Duodenal mucosa (tissue), 2 donors: ENCODE measurements around the gene SLC6A11.

Experiments used
- H3K27ac ChIP-seq: one replicate; pipeline ENCODE4 v1.7.0; 2013; ENCODE audit warnings: low read depth, low read length
- H3K27me3 ChIP-seq, 2 donors: one replicate each; pipeline ENCODE4 v1.7.0; 2013; ENCODE audit warnings: low read length in 2 of 2, control low read depth in 1 of 2; ENCODE audit not compliant: insufficient read depth in 2 of 2, control insufficient read depth in 1 of 2
- H3K36me3 ChIP-seq, 2 donors: one replicate each; pipeline ENCODE4 v1.7.0; 2013; ENCODE audit warnings: low read length in 2 of 2, control low read depth in 1 of 2; ENCODE audit not compliant: insufficient read depth in 2 of 2, control insufficient read depth in 1 of 2
- H3K4me1 ChIP-seq, 2 donors: one replicate each; pipeline ENCODE4 v1.7.0; 2013; ENCODE audit warnings: low read length in 2 of 2, control low read depth in 1 of 2; ENCODE audit not compliant: insufficient read depth in 2 of 2, control insufficient read depth in 1 of 2
- H3K4me3 ChIP-seq, 2 donors: one replicate each; pipeline ENCODE4 v1.7.0; 2013; ENCODE audit warnings: low read length in 2 of 2, low read depth in 1 of 2
- H3K9ac ChIP-seq, 2 donors: one replicate each; pipeline ENCODE4 v1.7.0; 2013; ENCODE audit warnings: low read length in 2 of 2, low read depth in 1 of 2
- H3K9me3 ChIP-seq, 2 donors: one replicate each; pipeline ENCODE4 v1.7.0; 2013; ENCODE audit warnings: low read length in 2 of 2, control low read depth in 1 of 2; ENCODE audit not compliant: control insufficient read depth in 1 of 2

SLC6A11 gene

DNA sequence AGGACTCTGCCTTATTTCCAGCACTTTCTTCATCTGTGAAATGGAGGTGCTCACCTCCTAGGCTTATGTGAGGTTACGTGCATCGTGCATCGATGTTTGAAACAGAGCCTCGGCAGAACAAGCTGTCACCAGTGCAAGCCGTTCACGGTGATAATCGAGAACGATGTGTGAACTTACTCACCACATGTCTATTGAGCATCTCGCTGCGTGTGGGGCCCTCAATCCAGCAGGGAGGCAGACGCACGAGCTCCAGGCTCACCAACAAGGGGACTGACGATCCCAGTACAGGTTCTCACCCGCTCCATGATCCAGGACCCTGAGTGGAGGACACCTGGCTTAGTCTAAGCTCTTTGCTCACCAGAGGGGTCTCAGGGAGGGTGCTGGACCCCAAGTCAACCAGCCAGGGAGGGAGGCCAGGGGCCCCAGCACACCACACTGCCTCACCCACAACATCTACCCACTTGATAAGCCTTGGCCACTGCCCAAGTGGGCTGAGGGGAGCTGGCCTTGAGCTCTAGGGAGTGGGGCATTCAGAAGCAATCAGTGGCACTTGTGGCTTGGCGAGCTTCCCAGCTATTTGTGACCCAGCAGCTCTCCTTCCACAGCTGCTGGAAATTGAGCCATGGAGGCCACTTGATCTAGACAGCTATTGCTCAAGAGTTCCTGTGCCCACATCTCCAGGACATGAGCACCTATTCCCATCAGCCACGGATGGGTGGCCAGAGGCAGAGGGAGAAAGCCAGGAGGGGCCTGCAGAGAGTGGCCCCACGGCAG lies 142.1 kb downstream of the SLC6A11 start:
- no peak overlapping the region for H3K9ac ChIP-seq
- no peaks in the 10 kb centered on the region for H3K27me3 ChIP-seq
- no peak overlapping the region for H3K27ac ChIP-seq
- no peaks in the 10 kb centered on the region for H3K9me3 ChIP-seq
- no peaks in the 10 kb centered on the region for H3K4me1 ChIP-seq
- no peak overlapping the region for H3K4me3 ChIP-seq
- H3K36me3 ChIP-seq = no peaks in the 10 kb centered on the region

DNA sequence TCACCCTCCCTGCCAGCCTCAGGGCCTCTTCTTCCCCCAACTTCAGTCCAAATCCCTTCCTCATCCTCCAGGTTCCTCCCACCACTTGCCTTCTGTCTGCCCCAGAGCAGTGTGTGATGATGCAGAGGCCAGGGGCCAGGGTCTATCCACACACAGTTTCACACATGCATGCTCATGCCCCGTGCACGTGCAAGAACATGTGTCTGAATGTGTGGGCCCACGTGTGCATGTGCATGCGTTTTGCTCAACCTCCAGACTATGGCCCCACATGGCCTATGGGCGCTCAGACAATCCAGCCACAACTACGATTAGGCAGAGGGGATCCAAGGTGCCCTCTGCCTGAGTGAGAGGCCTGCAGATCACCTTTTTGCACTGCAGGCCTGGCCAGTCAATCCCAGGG lies 144.2 kb downstream of the SLC6A11 start:
- Histone ChIP-seq H3K27me3 (no peaks in the 10 kb centered on the region), H3K36me3 (no peaks in the 10 kb centered on the region), H3K27ac (no peak overlapping the region), H3K4me1 (no peaks in the 10 kb centered on the region), H3K9ac (no peak overlapping the region), H3K4me3 (no peak overlapping the region), H3K9me3 (no peaks in the 10 kb centered on the region)

DNA sequence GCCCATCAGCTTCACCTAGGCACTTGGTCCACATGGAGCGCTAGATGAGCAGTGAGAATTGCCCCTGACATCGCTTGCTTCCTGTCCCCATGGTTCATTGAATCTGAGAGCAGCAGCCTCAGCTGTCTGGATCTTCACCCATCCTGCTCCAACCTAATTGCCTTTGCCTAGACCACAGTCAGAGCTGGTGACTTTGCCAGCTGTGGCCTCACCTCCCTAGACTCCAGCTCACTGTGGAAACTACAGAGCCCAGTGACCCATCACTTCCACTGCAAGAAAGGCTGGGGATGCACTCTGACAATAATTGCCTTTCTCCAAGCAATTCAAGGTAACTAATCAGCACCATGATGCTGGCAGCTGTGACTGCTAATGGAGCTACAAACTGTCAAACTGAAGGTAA lies 145.9 kb downstream of the SLC6A11 start:
- Histone ChIP-seq H3K9me3 (no peaks in the 10 kb centered on the region), H3K36me3 (no peaks in the 10 kb centered on the region), H3K27ac (no peak overlapping the region), H3K4me1 (no peaks in the 10 kb centered on the region), H3K27me3 (no peaks in the 10 kb centered on the region), H3K9ac (no peak overlapping the region), H3K4me3 (no peak overlapping the region)

DNA sequence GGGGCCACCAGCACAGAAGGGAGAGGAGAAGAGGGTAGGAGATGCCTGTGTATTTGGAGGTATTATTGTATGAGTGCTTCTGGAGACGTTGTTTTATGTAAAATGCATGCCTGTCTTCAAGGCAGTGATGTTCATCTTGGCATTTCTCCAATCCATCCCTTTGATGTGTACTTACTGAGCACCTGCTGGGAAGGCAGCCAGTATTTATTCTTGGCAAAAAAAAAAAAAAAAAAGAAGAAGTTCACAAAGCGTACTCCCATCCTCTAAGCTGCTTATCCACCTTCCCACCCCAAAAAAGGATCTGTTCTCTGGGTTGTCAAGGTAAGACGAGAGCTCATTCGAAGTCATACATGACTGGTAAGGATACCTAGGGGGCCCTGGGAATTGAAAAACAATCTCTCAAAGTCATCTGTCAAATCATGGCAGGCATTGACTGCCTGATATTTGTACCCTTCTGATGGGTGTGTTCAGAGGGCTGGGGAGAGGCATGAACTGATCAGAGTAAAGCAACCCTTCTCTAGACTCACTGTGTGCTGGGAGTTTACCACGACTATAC lies 146.5 kb downstream of the SLC6A11 start:
- no peaks in the 10 kb centered on the region for H3K36me3 ChIP-seq
- H3K27me3 ChIP-seq = no peaks in the 10 kb centered on the region
- H3K9me3 ChIP-seq = no peaks in the 10 kb centered on the region
- H3K9ac ChIP-seq = no peak overlapping the region
- no peak overlapping the region for H3K27ac ChIP-seq
- no peaks in the 10 kb centered on the region for H3K4me1 ChIP-seq
- H3K4me3 ChIP-seq = no peak overlapping the region

DNA sequence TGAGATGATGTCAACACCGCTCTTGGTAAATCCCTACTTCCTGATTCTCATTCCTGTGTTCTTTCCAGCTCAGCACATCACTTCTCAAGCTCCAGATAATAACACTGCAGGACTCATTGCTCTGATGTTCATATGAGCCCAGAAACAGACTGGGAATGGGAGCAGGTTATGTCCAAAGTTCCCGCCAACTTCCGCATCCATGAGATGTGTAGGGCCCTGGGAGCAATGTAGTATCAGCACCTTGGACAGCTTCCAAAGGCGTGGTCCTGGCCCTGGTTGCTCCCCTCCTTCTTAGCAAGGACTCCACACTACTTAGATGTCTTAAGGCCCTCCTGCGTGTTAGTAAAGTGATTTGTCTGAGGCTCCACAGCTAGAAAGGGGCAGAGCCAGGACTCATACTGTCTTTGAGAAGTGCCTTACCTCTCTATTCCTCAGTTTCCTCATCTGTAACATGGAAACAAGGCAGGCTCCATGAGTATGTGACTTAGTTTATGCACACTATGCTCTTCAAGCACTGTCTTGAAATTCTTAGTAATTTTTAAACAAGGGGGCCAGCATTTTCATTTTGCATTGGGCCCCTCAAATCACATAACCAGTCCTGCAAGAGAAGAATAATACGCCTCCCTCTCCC lies 148.6 kb downstream of the SLC6A11 start:
- Histone ChIP-seq H3K27me3 (no peaks in the 10 kb centered on the region), H3K9me3 (no peaks in the 10 kb centered on the region), H3K4me1 (no peaks in the 10 kb centered on the region), H3K4me3 (no peak overlapping the region), H3K36me3 (no peaks in the 10 kb centered on the region), H3K9ac (no peak overlapping the region), H3K27ac (no peak overlapping the region)

DNA sequence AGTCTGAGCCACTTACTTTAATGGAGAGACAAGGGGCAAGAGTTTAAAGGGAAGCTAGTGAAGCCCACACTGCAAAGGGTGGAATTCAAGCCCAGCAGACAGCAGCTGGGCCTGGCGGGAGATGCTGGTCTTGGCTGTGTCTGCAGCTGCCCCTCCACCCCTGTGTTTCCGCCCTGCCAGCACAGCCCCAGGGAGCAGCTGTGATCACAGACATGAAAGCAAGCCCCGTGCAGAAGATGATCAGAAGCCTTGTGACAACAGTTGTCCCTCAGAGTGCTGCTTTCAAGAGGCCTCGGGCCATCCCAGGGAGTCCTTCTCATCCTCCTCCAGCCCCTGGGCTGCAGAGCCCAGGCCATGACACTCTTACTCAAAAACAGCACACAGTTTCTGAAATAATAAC lies 152.4 kb downstream of the SLC6A11 start:
- H3K4me3 ChIP-seq = no peak overlapping the region
- H3K36me3 ChIP-seq = no peaks in the 10 kb centered on the region
- H3K27ac ChIP-seq = no peak overlapping the region
- no peaks in the 10 kb centered on the region for H3K9me3 ChIP-seq
- peaks cover 7 to 8% of the 10 kb centered on the region in 2 donors for H3K27me3 ChIP-seq
- H3K4me1 ChIP-seq = no peaks in the 10 kb centered on the region
- H3K9ac ChIP-seq = no peak overlapping the region

DNA sequence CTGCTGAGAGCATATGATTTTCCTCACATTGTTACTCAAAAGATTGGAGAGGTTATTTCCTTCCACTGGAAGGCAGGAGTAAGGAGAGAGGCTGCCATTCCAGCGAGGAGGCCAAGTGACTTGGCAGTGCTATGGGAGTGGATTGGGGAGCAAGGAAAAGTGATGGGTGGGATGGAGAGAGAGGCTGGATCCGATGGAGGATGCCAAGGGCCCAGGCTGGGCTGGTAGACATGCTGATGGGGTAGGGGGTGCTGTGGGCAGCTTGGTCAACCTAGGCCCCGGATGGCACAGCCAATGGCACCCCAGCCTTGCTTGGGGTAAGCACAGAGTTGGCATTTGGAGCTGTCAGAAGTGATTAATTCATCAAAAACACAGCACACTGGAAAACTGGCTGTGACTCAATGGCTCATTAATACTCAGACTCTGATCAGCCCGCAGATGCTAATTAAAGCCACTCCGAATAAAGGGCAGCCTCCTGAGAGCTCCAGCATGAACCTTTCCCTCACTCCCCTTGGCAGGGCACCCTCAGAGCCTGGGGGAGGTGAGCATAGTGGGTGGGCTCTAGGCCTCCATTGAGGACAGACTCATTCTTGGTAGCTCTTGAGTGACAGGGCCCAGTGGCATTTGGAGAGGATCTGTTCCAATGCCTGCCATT lies 154.4 kb downstream of the SLC6A11 start:
- no peak overlapping the region for H3K9ac ChIP-seq
- no peaks in the 10 kb centered on the region for H3K4me1 ChIP-seq
- no peak overlapping the region for H3K4me3 ChIP-seq

DNA sequence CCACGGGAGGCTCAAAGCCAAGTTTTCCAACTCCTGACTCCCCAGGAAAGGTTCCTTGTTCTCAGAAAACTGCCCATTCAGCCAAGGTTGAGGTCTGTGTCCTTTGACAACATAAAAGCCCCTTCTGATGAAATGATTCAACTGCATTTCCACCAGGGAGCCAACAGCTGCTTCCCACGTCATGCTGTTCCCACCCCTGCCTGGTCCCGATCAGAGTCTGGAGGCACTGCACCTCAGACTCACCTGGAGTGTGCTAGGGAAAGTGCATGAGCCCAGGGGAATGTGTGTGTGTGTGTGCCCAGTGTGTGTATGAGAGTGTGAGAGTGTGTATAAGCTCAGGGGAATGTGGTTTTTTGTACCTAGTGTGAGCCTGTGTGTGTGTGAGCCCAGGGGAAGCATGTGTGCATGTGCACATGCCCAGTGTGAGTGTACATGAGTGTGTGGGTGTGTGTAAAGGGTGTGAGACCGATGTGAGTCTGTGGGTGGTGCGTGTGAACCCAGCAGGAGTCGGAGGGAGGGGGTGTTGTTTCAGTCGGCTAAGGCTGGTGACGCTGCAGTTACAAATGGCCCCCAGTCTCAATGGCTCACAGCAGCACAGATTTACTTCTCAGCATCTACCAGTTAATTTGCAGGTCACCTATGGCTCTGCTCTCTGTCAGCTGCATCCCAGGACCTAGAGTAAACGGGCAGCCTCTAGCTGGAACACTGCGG lies 156.2 kb downstream of the SLC6A11 start:
- H3K27ac ChIP-seq = no peak overlapping the region
- no peaks in the 10 kb centered on the region for H3K9me3 ChIP-seq
- H3K9ac ChIP-seq = no peak overlapping the region
- no peaks in the 10 kb centered on the region for H3K4me1 ChIP-seq
- H3K4me3 ChIP-seq = no peak overlapping the region
- no peaks in the 10 kb centered on the region for H3K36me3 ChIP-seq
- H3K27me3 ChIP-seq = peaks cover 7 to 8% of the 10 kb centered on the region in 2 donors

More for the DNA sequence above, 154.4 kb downstream of the SLC6A11 start:
- Histone ChIP-seq H3K27me3 (peaks cover 7 to 8% of the 10 kb centered on the region in 2 donors), H3K36me3 (no peaks in the 10 kb centered on the region), H3K9me3 (no peaks in the 10 kb centered on the region), H3K27ac (no peak overlapping the region)

DNA sequence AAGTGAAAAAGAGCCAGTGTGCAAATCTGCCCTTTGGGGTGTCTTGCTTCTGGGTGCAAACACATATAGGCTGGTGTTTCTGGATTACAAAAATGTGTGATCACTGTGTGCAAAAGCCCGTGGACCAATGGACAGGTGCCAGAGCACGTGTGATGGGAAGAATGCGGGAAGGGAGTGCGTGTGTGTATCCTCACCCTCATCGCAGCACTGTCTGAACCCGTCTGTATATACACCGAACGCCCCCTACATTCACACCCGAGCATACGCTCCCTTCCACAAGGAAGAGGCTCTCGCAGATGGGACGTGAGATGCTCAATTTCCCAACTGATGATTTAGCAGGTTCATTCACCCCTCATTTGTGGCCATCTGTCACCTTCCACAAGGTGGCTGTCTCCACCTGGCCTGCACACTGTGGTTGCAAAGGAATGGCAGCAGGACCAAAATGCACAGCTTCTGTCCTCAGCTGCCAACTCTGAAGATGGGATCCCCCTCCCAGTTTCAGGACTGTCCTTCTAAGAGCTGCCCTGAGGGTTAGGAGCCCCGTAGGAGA lies 157.1 kb downstream of the SLC6A11 start:
- H3K27ac ChIP-seq = no peak overlapping the region
- H3K36me3 ChIP-seq = no peaks in the 10 kb centered on the region
- H3K4me3 ChIP-seq = no peak overlapping the region
- no peak overlapping the region for H3K9ac ChIP-seq
- no peaks in the 10 kb centered on the region for H3K9me3 ChIP-seq
- H3K4me1 ChIP-seq = no peaks in the 10 kb centered on the region
- H3K27me3 ChIP-seq = peaks cover 7 to 8% of the 10 kb centered on the region in 2 donors
